HG03442 (cell line): ENCODE data around the gene RARB.

Experiments used
- ATAC-seq: cut with Tn5 transposase; IDR thresholded peaks from one replicate; pipeline ENCODE4 v1.9.1; 2021; ENCODE audit warnings: mild to moderate bottlenecking, moderate library complexity; ENCODE audit not compliant: unreplicated experiment

RARB gene

DNA sequence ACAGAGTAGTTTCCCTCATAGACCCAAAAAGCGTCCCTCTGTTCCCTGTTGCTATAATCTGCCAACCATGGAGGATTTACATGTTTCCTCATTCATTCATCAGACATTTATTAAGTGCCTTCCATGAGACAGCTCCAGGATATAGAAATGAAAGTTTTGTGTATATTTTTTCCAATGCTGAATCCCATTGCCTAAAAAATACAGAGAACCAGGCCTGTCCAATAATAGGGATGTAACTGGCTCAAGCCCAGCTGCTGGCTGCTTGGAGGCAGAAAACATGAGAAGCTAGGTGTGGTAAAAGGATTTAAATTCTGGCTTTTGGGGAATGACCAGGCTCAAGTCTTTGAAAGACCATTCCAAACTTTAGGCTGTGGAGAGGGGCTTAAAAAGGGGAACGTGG, 41.5 kb downstream of the RARB start:
- no peak for ATAC-seq

DNA sequence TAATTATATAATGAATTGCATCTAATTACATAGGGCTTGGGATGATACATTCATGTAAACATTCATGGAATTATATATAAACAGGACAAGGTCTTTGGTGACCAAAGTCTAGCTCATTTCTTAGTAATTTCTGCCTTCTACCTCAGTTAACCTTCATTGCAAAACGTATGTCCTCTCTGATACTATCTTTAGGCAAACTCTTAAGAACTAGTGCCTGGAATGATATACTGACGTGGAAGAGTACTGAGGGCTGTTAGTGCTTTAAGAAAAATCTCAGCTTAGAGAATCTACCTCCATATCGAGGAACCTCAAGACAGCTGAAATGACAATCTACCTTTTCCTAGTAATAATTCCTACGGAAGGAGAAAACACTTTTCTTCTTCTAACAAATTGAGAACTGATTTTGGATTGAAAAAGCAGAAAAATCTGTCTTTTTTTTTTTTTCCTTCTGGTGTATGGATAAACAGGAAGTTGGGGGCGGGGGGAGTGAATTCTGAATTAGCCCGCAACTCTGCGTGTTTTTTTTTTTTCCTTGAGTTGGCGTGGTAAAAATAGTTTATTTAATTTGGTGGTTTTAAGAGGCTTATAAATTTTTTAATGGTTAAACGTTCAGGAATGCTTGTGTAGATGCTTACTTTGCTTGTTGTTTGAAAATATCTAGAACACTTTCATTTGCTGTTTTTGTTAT, 43.2 kb downstream of the RARB start:
- no peak for ATAC-seq

DNA sequence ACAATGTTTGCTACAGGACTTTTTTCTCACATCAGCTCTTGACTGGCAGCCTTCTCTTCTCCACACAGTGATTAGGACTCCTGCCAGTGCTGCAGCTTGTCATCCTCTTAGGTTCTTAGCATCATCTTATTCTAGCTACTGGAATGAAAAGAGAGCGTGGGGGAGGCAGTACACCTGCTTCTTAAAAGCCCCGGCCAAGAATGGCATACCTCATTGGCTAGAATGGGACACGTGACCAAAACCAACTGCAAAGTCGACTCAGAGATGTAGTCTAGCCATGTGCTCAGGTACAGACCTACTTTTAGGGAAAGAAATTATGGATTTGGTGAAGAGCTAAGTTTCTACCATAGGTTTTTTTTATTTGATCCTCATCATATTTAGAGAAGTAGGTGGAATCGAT, 44.1 kb downstream of the RARB start:
- no peak for ATAC-seq

DNA sequence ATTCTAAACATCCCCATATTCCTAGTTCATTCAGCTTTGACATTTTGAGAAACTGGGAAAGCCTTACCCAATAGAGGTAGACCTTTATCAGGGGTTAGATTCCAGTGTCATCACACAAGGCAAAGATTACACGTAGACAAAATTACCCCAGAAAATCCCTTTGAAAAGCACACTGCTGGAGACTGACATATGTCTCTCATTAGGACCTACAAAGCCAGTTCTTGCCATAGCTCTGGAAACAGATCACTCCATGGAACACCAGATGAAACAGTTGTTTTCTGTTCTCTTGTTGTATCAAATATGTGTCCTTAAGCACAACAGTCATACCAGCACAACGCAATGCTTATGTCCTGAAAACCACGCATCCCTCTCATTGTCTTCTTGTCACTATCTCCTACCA, 44.7 kb downstream of the RARB start:
- ATAC-seq: no peak

DNA sequence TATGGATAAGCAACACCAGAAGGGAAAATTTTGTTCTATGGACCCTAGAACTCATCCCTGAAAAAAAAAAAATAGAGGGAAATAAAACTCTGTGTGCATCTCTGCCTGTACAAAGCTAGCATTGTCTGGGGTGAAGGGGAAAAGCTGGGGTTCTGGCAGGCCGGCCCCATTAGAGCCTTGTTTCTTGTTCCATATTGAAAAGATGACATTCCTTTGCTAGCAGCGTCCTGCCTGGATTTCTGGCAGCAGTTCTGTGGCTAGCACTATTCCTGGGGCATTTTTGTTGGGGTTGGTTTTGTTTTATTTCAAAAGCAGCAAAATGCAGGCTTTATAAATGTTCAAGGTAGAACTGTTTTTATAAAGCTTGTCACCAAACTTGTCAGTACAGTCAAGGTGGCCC, 45.2 kb downstream of the RARB start:
- no peak for ATAC-seq

DNA sequence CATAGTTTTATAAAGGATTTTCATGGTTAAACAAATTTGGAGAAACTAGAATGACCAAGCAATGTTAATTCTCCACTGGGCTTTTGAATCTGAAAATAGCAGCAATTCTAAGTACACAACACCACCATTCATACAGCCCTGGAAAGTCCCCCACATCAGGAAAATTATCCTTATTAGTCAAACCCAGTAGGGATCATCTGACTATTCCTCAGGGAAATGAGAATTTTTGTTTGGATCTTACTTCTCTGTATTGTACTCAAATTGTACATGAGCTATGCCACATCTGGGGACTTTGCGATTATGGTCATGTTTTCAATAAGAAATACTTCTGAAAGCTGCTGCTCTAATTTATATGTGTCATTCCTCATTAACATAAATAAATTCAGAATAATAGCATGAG, 46.0 kb downstream of the RARB start:
- no peak for ATAC-seq

DNA sequence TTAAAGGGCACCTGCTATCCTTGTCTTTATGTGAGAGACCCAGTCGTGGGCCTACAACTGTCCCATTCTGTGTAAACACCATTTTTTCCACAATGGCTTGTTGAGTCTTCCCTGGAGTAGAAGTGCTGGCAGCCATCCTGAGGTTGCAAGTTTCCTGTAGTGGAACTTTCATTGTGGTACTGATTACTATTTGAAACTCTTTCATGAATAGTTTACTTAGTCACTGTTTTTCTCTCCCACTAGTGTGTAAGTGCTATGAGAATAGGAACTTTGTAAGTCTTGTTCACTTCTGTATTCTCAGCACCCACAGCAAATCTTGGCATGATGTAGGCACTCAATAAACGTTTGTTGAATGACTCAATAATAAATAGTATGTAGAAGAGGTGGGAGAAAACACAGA, 48.6 kb downstream of the RARB start:
- no peak for ATAC-seq

DNA sequence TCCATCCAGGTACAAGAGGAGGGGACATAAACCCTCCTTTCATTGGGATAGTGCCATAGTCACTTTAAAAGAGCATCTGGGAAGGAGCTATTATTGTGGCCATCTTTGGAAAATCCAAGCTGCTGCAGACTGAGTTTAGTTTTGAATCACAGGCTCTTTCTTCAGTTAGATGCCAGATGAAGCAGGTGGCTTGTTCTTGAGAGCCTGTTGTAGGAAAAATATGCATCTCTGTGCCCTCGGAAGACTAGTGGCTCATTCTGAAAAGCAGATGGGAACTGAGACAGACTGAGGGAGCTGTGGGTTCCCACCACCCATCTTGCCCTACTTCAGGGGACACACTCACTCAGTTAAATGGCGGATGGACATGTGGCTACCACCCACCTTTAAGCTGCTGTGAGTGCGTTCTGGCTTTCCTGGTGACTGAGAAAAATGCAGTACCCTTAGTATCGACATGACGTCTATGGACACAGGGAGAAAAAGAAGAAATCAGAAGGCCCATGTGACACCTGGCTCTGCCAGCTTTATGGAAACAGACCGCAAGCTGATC, 50.2 kb downstream of the RARB start:
- ATAC-seq: no peak

DNA sequence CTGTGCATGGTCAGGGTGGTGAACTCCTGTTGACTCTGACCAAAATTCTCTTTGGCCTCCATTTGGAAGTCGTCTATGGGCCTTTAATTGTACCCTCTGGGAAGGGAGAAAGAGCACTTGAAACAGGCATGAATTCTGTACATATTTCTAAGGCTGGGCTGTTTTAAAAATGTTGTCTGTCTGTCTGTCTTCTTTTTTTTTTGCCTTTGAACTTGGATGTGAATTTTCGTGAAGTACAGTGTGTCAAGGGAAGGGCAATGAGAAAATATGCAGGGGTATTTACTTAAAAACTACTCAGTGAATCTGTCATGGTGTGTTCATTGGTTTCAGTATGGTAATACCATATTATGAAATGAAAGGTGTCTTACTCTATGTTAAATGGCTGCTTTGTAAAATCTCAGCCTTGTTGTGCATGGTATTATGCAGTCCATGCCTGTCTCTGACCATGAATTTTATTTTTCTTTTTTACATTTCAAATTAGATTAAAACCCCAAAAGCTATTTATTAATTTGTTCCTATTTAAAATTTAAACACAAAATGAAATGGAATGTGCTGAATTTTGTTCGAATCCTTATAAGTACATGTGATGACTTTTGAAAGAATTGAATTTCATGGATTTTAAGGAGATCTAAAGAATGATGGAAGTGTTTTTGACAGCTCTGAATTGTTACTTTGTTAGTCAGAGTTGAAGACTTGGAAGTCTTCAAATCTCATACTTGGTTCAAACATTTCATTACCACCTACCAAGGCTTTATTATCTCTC, 51.1 kb downstream of the RARB start:
- no peak for ATAC-seq

DNA sequence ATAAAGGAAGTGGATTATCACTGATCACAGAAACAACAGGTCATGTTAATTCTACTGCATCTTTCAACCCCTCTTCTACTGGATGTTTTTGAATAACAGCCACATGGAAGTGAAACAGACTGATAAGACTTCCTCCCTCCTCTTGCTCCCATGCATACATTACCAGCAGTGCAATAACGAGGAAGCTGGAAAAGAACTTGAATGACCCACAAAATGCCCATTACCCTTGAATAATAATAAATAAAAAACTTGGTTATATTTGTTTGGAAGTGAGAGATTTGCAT, 51.6 kb downstream of the RARB start:
- no peak for ATAC-seq

DNA sequence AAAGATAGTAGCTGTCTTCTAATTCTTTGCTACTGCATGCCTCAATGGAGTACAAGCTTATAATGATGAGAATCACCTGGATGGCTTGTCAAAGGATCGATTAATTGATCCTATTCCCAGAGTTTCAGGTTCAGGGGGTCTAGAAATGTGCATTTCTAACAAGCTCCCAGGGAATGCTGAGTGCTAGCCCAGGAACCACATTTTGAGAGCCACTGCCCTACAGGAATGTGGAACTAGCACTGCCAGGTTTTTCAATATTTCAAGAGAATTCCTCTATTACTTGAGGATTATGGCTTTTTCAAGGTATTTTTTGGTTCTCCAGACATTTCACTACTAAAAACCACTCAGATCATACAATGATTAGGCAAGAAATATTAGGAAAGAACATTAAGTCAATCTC, 52.7 kb downstream of the RARB start:
- no peak for ATAC-seq

DNA sequence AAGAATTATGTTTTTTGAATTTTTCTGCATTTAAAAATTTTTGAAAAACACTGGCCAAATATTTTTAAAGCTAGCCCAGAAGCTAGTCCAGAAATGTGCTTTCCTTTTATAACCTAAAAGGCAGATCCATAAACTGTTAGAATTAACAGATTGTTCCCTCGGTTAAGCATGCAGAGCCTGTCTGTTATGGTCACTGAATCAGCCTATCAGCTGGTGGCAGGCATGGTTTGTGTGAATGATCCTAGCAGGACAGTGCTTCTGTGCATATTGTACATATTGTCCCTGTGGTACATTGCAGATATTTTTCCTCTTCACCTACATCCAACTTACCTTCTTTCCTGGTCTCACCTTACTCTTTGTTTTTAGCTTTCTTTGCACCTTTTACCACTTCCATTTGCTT, 53.3 kb downstream of the RARB start:
- ATAC-seq: no peak

DNA sequence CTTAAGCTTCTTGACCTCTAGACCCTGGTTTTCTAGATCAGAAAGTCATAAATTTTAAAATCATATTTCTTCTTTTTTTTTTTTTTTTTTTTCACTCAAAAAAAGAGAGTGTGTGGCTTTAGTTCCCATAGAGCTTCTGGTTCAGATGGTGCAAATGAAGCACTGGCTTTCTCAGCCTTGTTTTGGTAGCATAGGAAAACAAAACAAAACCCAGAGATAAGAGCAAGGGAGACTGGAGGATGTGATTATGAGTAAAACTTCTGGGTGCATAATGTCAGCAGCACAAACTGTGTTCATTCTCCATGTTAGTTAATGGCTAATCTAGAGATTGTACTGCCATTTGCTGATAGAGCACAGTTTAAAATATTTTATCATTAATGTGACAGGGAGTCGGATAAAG, 55.4 kb downstream of the RARB start:
- ATAC-seq: no peak

DNA sequence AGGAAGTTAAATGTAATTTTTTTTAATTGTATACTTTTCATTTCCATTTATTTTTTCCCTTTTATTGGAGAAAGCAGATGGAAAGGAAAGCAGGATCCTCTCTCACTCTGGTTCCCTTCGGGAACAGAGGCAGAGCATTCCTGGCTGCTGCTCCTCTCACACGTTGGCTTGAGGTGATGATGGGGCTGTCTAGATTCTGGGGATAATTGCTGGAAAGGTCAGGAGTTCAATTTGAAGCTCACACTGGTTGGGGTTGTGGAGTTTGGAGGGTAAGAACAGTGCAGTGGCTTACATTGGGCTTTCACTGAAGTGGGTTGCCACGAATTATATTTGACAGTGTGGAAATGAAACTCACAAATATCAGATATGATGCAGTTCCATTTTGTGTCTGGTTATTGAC, 57.6 kb downstream of the RARB start:
- no peak for ATAC-seq

DNA sequence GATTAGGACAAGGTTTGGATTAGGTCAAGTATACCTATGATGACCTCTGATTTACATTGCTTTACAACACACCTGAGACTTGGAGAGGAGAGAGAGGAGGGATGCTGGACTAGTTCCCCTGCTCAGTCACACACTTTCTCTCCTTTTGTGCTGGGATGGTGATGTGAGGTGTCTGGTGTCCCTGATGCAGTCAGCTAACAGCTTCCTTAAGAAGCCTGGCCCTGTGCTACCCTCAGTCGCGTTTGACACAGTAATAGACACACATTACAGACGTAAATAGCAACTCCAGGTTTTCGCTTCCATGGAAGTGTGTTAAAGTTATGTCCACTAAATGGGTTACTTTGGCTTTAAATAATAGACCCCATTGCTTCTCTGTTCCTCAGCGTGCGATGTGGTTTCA, 58.9 kb downstream of the RARB start:
- ATAC-seq: no peak

DNA sequence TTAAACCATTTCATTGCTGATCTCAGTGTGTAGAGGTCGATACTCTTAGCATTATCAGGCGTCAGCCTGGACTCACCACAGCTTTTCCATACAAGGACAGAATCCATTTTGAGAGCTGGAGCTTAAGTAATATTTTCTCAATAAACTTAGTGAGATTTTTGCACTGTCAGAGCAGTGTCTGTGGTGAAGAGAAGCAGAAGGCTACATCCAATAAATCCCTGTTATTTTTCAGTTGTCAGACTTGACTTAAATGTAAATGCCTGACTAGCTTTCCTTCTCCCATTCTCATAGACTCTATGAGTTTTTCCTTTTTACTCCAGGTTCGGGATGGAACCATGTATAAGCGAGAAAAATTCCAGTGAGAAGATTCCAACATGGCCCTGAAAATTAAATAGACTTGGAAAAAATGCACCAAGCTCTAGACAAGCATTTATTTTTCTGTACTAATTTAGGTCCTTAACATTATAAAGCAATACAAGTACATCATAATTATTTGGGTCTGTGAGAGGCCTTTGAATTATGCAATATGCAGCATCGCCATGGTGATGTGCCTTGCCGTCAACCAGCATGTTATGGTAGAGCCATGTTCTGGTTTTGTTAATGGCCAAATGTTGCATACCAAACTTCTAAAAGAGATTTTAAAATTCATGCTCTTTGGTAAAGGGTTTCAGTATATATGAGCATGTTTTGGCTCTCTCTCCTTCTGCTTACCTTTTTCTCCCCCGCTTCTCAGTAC, 62.0 kb downstream of the RARB start:
- no peak for ATAC-seq

DNA sequence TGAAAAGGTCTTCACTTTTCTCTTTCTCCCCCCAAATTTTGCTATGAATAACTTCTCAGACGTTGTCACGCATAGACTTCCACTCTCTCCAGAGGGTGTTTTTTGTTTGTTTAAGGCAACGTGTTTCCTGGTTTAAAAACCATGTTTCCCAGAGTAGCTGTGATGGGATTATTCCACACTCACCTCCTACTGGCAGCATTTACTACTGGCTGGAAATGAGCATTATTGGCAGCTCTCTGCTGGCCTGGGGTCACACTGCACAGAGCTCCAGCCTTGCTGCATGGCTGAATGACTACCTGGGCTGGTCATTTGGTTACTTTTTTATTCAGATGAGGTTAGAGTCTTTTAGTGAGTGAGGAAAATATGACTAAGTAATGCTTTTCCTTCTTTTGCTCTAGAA, 65.2 kb downstream of the RARB start:
- ATAC-seq: no peak

DNA sequence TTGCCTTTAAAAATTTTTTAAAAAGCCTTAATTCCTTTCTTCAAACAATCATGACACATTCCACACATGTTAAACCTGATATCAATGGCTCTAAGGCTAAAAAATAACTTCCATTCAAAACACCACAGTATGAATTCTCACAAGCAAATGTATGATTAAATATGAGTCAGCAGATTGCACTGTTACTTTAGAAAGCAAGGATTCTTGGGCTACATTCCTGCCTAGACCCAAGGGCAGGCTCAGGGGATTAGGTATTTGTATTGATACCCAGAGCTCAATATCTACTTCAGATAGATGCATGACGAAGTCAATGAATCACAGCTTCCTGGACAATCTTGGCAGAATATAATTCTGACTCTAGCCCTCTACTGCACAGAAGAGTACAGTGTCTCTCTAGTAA, 65.7 kb downstream of the RARB start:
- ATAC-seq: no peak

DNA sequence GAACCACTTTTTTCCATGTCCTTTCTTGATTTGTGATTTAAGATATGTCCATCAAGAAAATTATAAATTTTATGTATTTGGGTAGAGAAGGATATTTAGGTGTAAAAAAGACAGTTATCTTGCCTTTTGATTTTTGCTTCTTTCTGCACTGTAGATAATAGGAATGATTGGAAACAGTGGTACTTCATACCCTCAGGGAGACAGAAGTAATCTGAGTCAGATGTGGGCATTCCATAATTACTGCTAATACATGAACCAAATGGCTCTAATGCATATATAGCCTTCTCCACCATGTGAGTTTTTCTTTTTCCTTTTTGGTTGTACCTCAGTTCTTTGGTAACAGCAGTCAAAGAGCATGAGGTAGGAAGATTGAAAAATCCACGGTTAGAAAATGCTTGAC, 67.2 kb downstream of the RARB start:
- no peak for ATAC-seq

DNA sequence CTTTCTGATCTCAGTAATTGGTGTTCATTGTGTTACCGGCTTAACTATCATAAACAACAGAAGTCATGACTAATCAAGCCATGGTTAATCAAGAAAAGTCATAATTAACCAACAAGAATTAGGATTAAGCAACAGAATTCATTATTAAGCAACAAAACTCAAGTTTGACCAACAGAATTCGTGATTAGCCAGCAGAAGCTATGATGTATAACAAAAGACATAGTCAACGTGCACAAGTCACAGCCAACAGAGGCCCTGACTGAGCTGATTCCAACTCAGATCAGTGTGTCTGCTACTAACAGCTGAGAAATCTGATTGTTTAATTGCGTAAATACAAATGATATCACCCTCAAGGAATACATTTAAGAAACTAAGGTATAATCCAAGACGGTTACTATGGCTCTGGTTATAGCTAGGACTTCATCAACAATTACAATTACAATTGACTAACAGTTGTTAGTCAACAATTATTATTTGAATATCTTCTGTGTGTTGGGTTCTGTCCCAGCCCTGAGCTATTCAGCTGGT, 67.7 kb downstream of the RARB start:
- no peak for ATAC-seq

DNA sequence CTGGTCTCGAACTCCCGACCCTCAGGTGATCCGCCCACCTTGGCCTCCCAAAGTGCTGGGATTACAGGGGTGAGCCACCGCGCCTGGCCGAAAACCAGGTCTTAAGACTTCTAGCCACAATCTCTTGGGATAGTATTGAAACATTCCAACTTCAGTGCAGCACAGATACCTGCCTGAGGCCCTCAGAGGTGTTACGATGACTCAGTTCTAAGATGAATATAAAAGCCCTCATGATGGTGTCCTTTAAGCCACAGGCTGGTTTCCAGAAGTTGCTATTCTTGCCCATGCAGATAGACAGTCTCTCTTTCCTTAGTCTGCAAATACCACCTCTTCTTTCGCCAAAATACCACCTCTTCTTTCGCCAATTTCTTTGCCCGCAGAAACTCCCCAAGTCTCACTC, 69.0 kb downstream of the RARB start:
- ATAC-seq: no peak

DNA sequence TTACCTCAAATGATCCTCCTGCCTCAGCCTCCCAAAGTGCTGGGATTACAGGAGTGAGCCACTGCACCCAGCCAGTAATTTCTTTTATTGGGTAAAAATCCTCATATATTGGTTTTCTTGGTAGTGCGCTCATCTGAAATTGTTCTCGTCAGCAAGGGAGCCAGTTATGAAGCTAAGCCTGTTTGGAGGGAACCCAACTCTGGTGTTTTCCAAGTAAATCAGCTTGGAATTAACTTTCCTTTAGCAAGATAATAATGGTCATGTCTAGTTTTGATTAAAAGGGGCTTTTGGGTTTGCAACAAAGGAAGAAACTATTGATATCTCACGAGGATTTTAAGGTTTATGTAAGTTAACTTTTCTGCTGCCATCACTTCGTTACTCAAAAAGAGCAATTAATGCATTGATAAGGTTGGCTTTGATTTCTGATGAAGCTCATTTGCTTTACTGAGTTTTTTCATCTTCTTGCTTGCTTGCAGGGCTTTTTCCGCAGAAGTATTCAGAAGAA, 72.7 kb downstream of the RARB start:
- no peak for ATAC-seq
